ENCODE results near the gene SIPA1L2. TPM values are rescaled to one million over a fixed set of nuclear protein-coding genes. Genes with fewer than 3 reads are reported as not detected.

The SIPA1L2 gene
- total RNA-seq, 1 donor from 2014 or later = 48.9 TPM

- Histone ChIP-seq H3K27me3 (no peaks in the 10 kb centered on the region), H3K27ac (no peak overlapping the region), H3K36me3 (no peaks in the 10 kb centered on the region), H3K4me1 (peaks cover 10% of the 10 kb centered on the region), H3K9me3 (no peaks in the 10 kb centered on the region), H3K4me3 (no peak overlapping the region)
- intact Hi-C loops (cut with DNase I) = no loop called here
- DNase-seq (ENCODE audit: extremely low spot score in 2 of 2) = no peak
- TF ChIP-seq POLR2A (IDR thresholded peaks at IDR 0.05) (no peak), CTCF (IDR thresholded peaks at IDR 0.05) (no peak), POLR2AphosphoS5 (IDR thresholded peaks at IDR 0.05; ENCODE audit: insufficient read depth in 1 of 2, low read depth in 1 of 2) (no peak)
These were observed 35.2 kb upstream of the SIPA1L2 start for GRCh38 chr1:232664844-232665777.

- no peak for TF ChIP-seq POLR2AphosphoS5 (IDR thresholded peaks at IDR 0.05; ENCODE audit: insufficient read depth in 1 of 2, low read depth in 1 of 2)
- no peak for TF ChIP-seq CTCF (IDR thresholded peaks at IDR 0.05)
- TF ChIP-seq POLR2A (IDR thresholded peaks at IDR 0.05) = no peak
- no peak for DNase-seq (ENCODE audit: extremely low spot score in 2 of 2)
- intact Hi-C loops (cut with DNase I) = no loop called here
These were observed 33.0 kb upstream of the SIPA1L2 start for GRCh38 chr1:232662910-232663309.

GRCh38 chr1:232658386-232658785 is 28.5 kb upstream of the SIPA1L2 start:
- DNase-seq (ENCODE audit: extremely low spot score in 2 of 2) = no peak
- H3K4me1 ChIP-seq = no peaks in the 10 kb centered on the region
- TF ChIP-seq POLR2A (IDR thresholded peaks at IDR 0.05) (no peak), CTCF (IDR thresholded peaks at IDR 0.05) (no peak), POLR2AphosphoS5 (IDR thresholded peaks at IDR 0.05; ENCODE audit: insufficient read depth in 1 of 2, low read depth in 1 of 2) (no peak)
- intact Hi-C loops (cut with DNase I) = no loop called here
- H3K27ac ChIP-seq = no peak overlapping the region
- no peak overlapping the region for H3K4me3 ChIP-seq
- no peaks in the 10 kb centered on the region for H3K9me3 ChIP-seq
- no peaks in the 10 kb centered on the region for H3K36me3 ChIP-seq
- H3K27me3 ChIP-seq = no peaks in the 10 kb centered on the region

More at GRCh38 chr1:232662910-232663309, 33.0 kb upstream of the SIPA1L2 start:
- Histone ChIP-seq H3K36me3 (no peaks in the 10 kb centered on the region), H3K27ac (no peak overlapping the region), H3K27me3 (no peaks in the 10 kb centered on the region), H3K9me3 (no peaks in the 10 kb centered on the region), H3K4me1 (peaks cover 10% of the 10 kb centered on the region), H3K4me3 (no peak overlapping the region)

- Histone ChIP-seq H3K4me1 (no peaks in the 10 kb centered on the region), H3K27me3 (no peaks in the 10 kb centered on the region), H3K36me3 (no peaks in the 10 kb centered on the region), H3K27ac (no peak overlapping the region), H3K9me3 (no peaks in the 10 kb centered on the region), H3K4me3 (no peak overlapping the region)
- intact Hi-C loops (cut with DNase I) = no loop called here
- TF ChIP-seq POLR2A (IDR thresholded peaks at IDR 0.05) (no peak), CTCF (IDR thresholded peaks at IDR 0.05) (no peak), POLR2AphosphoS5 (IDR thresholded peaks at IDR 0.05; ENCODE audit: insufficient read depth in 1 of 2, low read depth in 1 of 2) (no peak)
- no peak for DNase-seq (ENCODE audit: extremely low spot score in 2 of 2)
These were observed 27.6 kb upstream of the SIPA1L2 start for GRCh38 chr1:232657426-232658005.

GRCh38 chr1:232655746-232656085 is 25.8 kb upstream of the SIPA1L2 start:
- DNase-seq (ENCODE audit: extremely low spot score in 2 of 2) = no peak
- Histone ChIP-seq H3K36me3 (no peaks in the 10 kb centered on the region), H3K27ac (no peak overlapping the region), H3K4me1 (no peaks in the 10 kb centered on the region), H3K9me3 (no peaks in the 10 kb centered on the region), H3K27me3 (no peaks in the 10 kb centered on the region), H3K4me3 (no peak overlapping the region)
- intact Hi-C loops (cut with DNase I) = no loop called here
- TF ChIP-seq POLR2A (IDR thresholded peaks at IDR 0.05) = no peak
- no peak for TF ChIP-seq CTCF (IDR thresholded peaks at IDR 0.05)
- no peak for TF ChIP-seq POLR2AphosphoS5 (IDR thresholded peaks at IDR 0.05; ENCODE audit: insufficient read depth in 1 of 2, low read depth in 1 of 2)

Measured in vagina (tissue), 2 donors.